Activated CD8-positive, alpha-beta T cell treated with anti-CD3 and anti-CD28 coated beads for 36 hours (primary cell): ENCODE measurements around the gene KCNAB1. TPM values are rescaled to one million over a fixed set of nuclear protein-coding genes. Genes with fewer than 3 reads are reported as not detected.

Experiments used
- ATAC-seq: fragments of 200-7000 bp; cut with Tn5 transposase; one replicate; pipeline ENCODE4 v1.10.0; 2021; ENCODE audit warnings: mild to moderate bottlenecking, moderate library complexity
- CTCF ChIA-PET: fragments of 350-600 bp; sonication (Branson Sonifier 250); formaldehyde crosslinking; loops from one replicate; lab custom pipeline; 2021; ENCODE audit warnings: antibody characterized with exemption; lab: Charles Lee
- POLR2A ChIA-PET: fragments of 350-600 bp; sonication (Branson Sonifier 250); formaldehyde crosslinking; loops from one replicate; lab custom pipeline; 2021; ENCODE audit warnings: antibody characterized with exemption; lab: Charles Lee
- DNase-seq: peaks from one replicate; pipeline ENCODE4 v3.0.0-alpha.2; 2020
- H3K27ac Mint-ChIP-seq: one replicate; pipeline ENCODE4 v1.8.0; 2021; ENCODE audit warnings: mild to moderate bottlenecking, mixed read lengths
- H3K27me3 Mint-ChIP-seq: one replicate; pipeline ENCODE4 v1.8.0; 2021; ENCODE audit warnings: mixed read lengths
- H3K36me3 Mint-ChIP-seq: one replicate; pipeline ENCODE4 v1.8.0; 2021; ENCODE audit warnings: low read depth, mixed read lengths
- H3K4me1 Mint-ChIP-seq: one replicate; pipeline ENCODE4 v1.8.0; 2021; ENCODE audit warnings: low read depth, mixed read lengths
- H3K4me3 Mint-ChIP-seq: one replicate; pipeline ENCODE4 v1.8.0; 2021; ENCODE audit warnings: mild to moderate bottlenecking, moderate library complexity, mixed read lengths
- H3K9me3 Mint-ChIP-seq: one replicate; pipeline ENCODE4 v1.8.0; 2021; ENCODE audit warnings: mixed read lengths
- intact Hi-C: fragments of 100-400 bp; cut with micrococcal nuclease; formaldehyde crosslinking; loops from one replicate; pipeline ENCODE4 v1.10.0; 2022
- total RNA-seq, 2 experiments: library from RNA; stranded (reverse); gene quantifications; one replicate each; pipeline ENCODE4 v1.2.3, GENCODE V29; 2021
- TF ChIP-seq, protein P1 (sequence below): fragments of 200-600 bp; IDR thresholded peaks from one replicate; pipeline ENCODE4 v1.8.0; 2022; ENCODE audit warnings: antibody characterized with exemption, mild to moderate bottlenecking

Gene KCNAB1
- total RNA-seq, 2 experiments from 2014 or later = not detected

DNA sequence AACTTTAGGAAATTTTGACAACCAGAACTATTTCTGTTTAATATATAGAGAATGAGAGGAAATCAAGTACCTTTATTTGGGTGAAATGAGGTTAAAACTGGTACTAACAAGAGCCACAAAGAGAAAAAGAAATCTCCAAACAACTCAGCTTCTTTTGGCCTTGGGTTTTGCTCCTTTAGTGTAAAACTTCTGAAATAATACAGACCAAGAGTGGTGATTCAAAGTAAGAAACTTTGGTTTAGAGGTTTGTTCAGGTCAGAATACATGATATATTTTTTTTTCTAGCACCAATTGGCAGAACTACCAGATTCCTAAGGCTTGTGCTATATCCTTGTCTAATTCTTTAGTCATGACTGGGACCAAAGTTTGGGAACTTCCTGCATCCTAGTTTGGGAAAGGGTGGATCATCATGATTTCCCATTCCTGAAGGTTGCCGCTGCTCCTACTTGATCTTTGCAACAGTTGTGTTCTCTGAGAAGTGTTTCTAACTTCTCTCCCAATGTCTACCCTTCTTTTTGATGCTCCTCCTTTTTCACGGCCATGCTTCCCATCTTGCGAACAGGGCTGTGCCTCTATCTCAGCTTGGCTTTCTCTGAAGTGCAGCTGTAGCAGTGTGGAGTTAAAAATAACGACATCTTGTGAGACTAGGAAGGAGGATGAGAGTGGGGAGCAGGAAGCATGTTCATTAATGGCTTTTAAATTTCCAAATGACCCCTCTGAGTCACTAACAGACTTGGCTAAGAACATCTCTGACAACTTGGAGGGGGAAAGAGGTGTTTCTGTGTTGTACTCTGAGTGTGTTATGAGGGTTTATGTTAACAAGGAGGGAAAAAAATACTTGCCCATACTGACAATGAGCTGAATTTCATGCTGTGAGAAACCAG lies 87.7 kb downstream of the KCNAB1 start:
- ATAC-seq = no peak
- Mint-ChIP-seq H3K27me3 (peaks cover 18% of the 10 kb centered on the region), H3K27ac (no peak overlapping the region), H3K4me1 (no peaks in the 10 kb centered on the region), H3K9me3 (no peaks in the 10 kb centered on the region), H3K36me3 (no peaks in the 10 kb centered on the region), H3K4me3 (no peak overlapping the region)
- TF ChIP-seq, protein P1, sequence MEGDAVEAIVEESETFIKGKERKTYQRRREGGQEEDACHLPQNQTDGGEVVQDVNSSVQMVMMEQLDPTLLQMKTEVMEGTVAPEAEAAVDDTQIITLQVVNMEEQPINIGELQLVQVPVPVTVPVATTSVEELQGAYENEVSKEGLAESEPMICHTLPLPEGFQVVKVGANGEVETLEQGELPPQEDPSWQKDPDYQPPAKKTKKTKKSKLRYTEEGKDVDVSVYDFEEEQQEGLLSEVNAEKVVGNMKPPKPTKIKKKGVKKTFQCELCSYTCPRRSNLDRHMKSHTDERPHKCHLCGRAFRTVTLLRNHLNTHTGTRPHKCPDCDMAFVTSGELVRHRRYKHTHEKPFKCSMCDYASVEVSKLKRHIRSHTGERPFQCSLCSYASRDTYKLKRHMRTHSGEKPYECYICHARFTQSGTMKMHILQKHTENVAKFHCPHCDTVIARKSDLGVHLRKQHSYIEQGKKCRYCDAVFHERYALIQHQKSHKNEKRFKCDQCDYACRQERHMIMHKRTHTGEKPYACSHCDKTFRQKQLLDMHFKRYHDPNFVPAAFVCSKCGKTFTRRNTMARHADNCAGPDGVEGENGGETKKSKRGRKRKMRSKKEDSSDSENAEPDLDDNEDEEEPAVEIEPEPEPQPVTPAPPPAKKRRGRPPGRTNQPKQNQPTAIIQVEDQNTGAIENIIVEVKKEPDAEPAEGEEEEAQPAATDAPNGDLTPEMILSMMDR = no peak
- intact Hi-C loops = no loop called here
- POLR2A ChIA-PET = interaction anchor here (0.6 kb wide), 1 partner anchor 57 kb away, joined by 3 read pairs; no protein-coding TSS in a partner anchor
- CTCF ChIA-PET = no interaction called here
- DNase-seq = no peak

- TF ChIP-seq, protein P1 = no peak
- H3K27ac Mint-ChIP-seq = no peak overlapping the region
- ATAC-seq (no peak), DNase-seq (no peak)
- H3K27me3 Mint-ChIP-seq = peaks cover 16% of the 10 kb centered on the region
- H3K9me3 Mint-ChIP-seq = no peaks in the 10 kb centered on the region
- no peaks in the 10 kb centered on the region for H3K36me3 Mint-ChIP-seq
- CTCF ChIA-PET = no interaction called here
- H3K4me3 Mint-ChIP-seq = no peak overlapping the region
- intact Hi-C loops = no loop called here
- POLR2A ChIA-PET = no interaction called here
- no peaks in the 10 kb centered on the region for H3K4me1 Mint-ChIP-seq
These were observed 89.4 kb downstream of the KCNAB1 start for GRCh38 chr3:156209631-156210335.

- no peak for DNase-seq
- Mint-ChIP-seq H3K4me3 (no peak overlapping the region), H3K4me1 (no peaks in the 10 kb centered on the region), H3K27me3 (peaks cover 20% of the 10 kb centered on the region), H3K36me3 (no peaks in the 10 kb centered on the region), H3K27ac (no peak overlapping the region), H3K9me3 (no peaks in the 10 kb centered on the region)
- TF ChIP-seq, protein P1 = no peak
- no peak for ATAC-seq
- CTCF ChIA-PET = no interaction called here
- POLR2A ChIA-PET = no interaction called here
- intact Hi-C loops = no loop called here
These were observed 91.2 kb downstream of the KCNAB1 start for GRCh38 chr3:156211583-156211982.

DNA sequence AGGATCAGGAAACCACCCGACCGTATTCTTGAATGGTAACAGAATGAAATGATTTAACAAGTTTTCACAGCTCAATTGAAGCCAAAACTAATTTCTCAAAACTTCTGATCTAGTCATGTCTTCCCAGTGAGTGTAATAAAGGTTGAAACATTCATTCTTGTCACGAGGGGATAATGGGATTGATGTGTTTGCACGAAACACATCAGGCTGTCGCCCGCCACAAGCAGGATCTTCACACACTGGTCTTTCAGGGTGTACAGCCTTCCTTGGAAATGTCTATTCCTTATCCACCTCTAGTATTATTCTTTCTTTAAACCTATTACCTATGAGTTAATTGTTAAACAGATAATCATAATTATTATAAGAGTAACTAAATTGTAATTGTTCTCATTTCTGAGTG lies 94.3 kb downstream of the KCNAB1 start:
- TF ChIP-seq, protein P1 = no peak
- POLR2A ChIA-PET = no interaction called here
- no peak overlapping the region for H3K27ac Mint-ChIP-seq
- no peak overlapping the region for H3K4me3 Mint-ChIP-seq
- intact Hi-C loops = no loop called here
- no peak for ATAC-seq
- CTCF ChIA-PET = interaction anchor here (2.7 kb wide), 1 partner anchor 63 kb away, joined by 6 read pairs; no protein-coding TSS in a partner anchor
- H3K9me3 Mint-ChIP-seq = no peaks in the 10 kb centered on the region
- H3K4me1 Mint-ChIP-seq = no peaks in the 10 kb centered on the region
- no peaks in the 10 kb centered on the region for H3K36me3 Mint-ChIP-seq
- DNase-seq = no peak
- peaks cover 21% of the 10 kb centered on the region for H3K27me3 Mint-ChIP-seq

GRCh38 chr3:156215751-156216150 lies 95.4 kb downstream of the KCNAB1 start:
- Mint-ChIP-seq H3K36me3 (no peaks in the 10 kb centered on the region), H3K4me1 (no peaks in the 10 kb centered on the region), H3K27ac (no peak overlapping the region), H3K27me3 (peaks cover 22% of the 10 kb centered on the region), H3K4me3 (no peak overlapping the region), H3K9me3 (no peaks in the 10 kb centered on the region)
- ATAC-seq (no peak), DNase-seq (no peak)
- TF ChIP-seq, protein P1 = no peak
- ChIA-PET POLR2A (no interaction called here), CTCF (interaction anchor here (0.7 to 2.7 kb wide), 2 partner anchors 26 to 64 kb away, joined by 3 to 6 read pairs; no protein-coding TSS in a partner anchor)
- intact Hi-C loops = no loop called here
